ENCODE measurements around the gene ARMC9. TPM values are rescaled to one million over a fixed set of nuclear protein-coding genes. Genes with fewer than 3 reads are reported as not detected.

The ARMC9 gene
- total RNA-seq, 4 donors from 2014 or later: 0.20 to 7.2 (median 3.2) TPM

- ATAC-seq: no peak
- no peaks in the 10 kb centered on the region for H3K4me1 ChIP-seq
- H3K27ac ChIP-seq: no peak overlapping the region
- H3K4me3 ChIP-seq: no peak overlapping the region
- H3K9me3 ChIP-seq: no peaks in the 10 kb centered on the region
- TF ChIP-seq POLR2A (IDR thresholded peaks at IDR 0.05) (no peak), CTCF (IDR thresholded peaks at IDR 0.05 in 4 of 5, conservative IDR thresholded peaks at IDR 0.05 in 1 of 5) (no peak)
- no peak for DNase-seq
- intact Hi-C loops (cut with DNase I; ENCODE audit: low total_unique reads) (no loop called here), in situ Hi-C loops (cut with MboI; ENCODE audit: low sequenced_read_pairs in 4 of 4) (loop anchor here in 2 of 4 donors (25.0 kb wide), 2 partner anchors 168 to 193 kb away; no protein-coding TSS in a partner anchor)
- H3K27me3 ChIP-seq: no peaks in the 10 kb centered on the region
- H3K36me3 ChIP-seq: no peaks in the 10 kb centered on the region
Observed at GRCh38 chr2:231243866-231244265, 45.4 kb downstream of the ARMC9 start.

GRCh38 chr2:231244382-231245248 is 46.2 kb downstream of the ARMC9 start:
- Histone ChIP-seq H3K4me3 (no peak overlapping the region), H3K9me3 (no peaks in the 10 kb centered on the region), H3K27me3 (no peaks in the 10 kb centered on the region), H3K36me3 (no peaks in the 10 kb centered on the region), H3K27ac (no peak overlapping the region), H3K4me1 (no peaks in the 10 kb centered on the region)
- TF ChIP-seq CTCF (IDR thresholded peaks at IDR 0.05 in 4 of 5, conservative IDR thresholded peaks at IDR 0.05 in 1 of 5) (no peak), POLR2A (IDR thresholded peaks at IDR 0.05) (no peak)
- ATAC-seq (no peak), DNase-seq (no peak)
- intact Hi-C loops (cut with DNase I; ENCODE audit: low total_unique reads): no loop called here
- in situ Hi-C loops (cut with MboI; ENCODE audit: low sequenced_read_pairs in 4 of 4): loop anchor here in 2 of 4 donors (25.0 kb wide), 2 partner anchors 168 to 193 kb away; no protein-coding TSS in a partner anchor

GRCh38 chr2:231245249-231246094 is 47.0 kb downstream of the ARMC9 start:
- Histone ChIP-seq H3K4me3 (no peak overlapping the region), H3K27ac (no peak overlapping the region), H3K36me3 (no peaks in the 10 kb centered on the region), H3K9me3 (no peaks in the 10 kb centered on the region), H3K27me3 (no peaks in the 10 kb centered on the region), H3K4me1 (no peaks in the 10 kb centered on the region)
- in situ Hi-C loops (cut with MboI; ENCODE audit: low sequenced_read_pairs in 4 of 4) (loop anchor here in 2 of 4 donors (25.0 kb wide), 2 partner anchors 167 to 192 kb away; no protein-coding TSS in a partner anchor), intact Hi-C loops (cut with DNase I; ENCODE audit: low total_unique reads) (no loop called here)
- no peak for TF ChIP-seq POLR2A (IDR thresholded peaks at IDR 0.05)
- no peak for TF ChIP-seq CTCF (IDR thresholded peaks at IDR 0.05 in 4 of 5, conservative IDR thresholded peaks at IDR 0.05 in 1 of 5)
- DNase-seq (no peak), ATAC-seq (no peak)

- Histone ChIP-seq H3K4me1 (no peaks in the 10 kb centered on the region), H3K4me3 (no peak overlapping the region), H3K36me3 (no peaks in the 10 kb centered on the region), H3K27ac (no peak overlapping the region), H3K27me3 (no peaks in the 10 kb centered on the region), H3K9me3 (no peaks in the 10 kb centered on the region)
- intact Hi-C loops (cut with DNase I; ENCODE audit: low total_unique reads): no loop called here
- in situ Hi-C loops (cut with MboI; ENCODE audit: low sequenced_read_pairs in 4 of 4): loop anchor here in 2 of 4 donors (25.0 kb wide), 2 partner anchors 166 to 191 kb away; no protein-coding TSS in a partner anchor
- no peak for ATAC-seq
- no peak for DNase-seq
- TF ChIP-seq CTCF (IDR thresholded peaks at IDR 0.05 in 4 of 5, conservative IDR thresholded peaks at IDR 0.05 in 1 of 5) (no peak), POLR2A (IDR thresholded peaks at IDR 0.05) (no peak)
Observed at GRCh38 chr2:231246171-231246842, 47.9 kb downstream of the ARMC9 start.

Data from gastrocnemius medialis (tissue), 4 donors.